GM18870 (cell line): ENCODE results near the gene EML3.
"Not testable (repeated sequence)": the region's sequence is repeated elsewhere in the genome, so short reads cannot be mapped to it uniquely, and the experiment has no call there.

Experiments
- ATAC-seq: cut with Tn5 transposase; IDR thresholded peaks from one replicate; pipeline ENCODE4 v1.9.1; 2021; ENCODE audit warnings: moderate library complexity; ENCODE audit not compliant: unreplicated experiment

EML3 gene

DNA sequence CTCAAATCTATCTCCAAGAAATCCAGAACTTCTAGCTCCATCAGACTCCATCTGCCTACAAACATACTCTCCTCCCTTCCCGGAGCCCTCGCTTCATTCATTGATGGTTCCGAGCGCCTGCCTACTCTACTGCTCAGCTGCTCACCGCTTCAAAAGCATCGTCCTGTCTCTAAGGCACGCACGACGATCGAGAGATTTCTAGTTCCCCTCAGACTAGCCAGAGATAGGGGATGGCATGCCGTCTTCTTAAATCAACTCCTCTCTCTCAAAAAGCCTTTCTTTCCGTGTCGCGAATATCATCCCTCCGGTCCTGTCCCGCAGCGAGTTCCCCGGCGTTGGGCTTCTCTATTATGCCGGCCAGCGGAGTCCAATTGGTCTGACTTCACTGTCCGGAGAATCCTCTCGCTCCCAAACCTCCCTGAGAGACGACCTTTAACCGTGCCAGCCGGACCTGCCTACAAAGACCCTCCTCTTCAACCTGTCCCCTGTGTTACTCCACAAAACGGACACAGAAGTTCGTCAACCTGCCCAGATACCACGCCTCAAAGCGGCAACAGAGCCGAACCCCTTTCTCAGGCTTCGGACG lies 39.5 kb downstream of the EML3 start:
- ATAC-seq: no peak

GRCh38 chr11:62572431-62572830 lies 40.1 kb downstream of the EML3 start:
- ATAC-seq: no peak

- ATAC-seq: not testable (repeated sequence)
Measured at GRCh38 chr11:62571493-62571892, 41.1 kb downstream of the EML3 start.

- not testable (repeated sequence) for ATAC-seq
Measured at GRCh38 chr11:62570903-62571302, 41.7 kb downstream of the EML3 start.

GRCh38 chr11:62569611-62570010 lies 43.0 kb downstream of the EML3 start:
- no peak for ATAC-seq

GRCh38 chr11:62567018-62567633 lies 45.4 kb downstream of the EML3 start:
- ATAC-seq: no peak

DNA sequence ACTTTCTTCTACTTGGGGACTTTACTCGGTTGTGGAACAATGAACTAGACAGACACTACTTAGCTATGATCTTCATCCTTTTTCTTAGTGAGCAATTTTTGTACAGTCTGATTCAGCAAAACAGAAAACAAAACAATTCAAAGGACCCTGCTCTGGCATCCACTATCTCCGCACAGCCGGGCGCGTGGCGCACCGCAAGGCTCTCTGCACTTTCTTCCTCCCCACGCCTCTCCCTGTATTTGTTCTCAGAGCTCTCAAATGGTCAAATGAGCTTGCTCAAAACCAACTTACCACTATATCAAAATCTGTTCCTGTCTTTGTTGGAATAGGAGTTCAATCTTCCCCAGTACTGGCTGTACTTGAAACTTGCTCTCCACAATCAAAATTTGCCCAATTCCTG lies 46.3 kb downstream of the EML3 start:
- ATAC-seq: no peak

- ATAC-seq: no peak
Measured at GRCh38 chr11:62565100-62565802, 47.3 kb downstream of the EML3 start.

- not testable (repeated sequence) for ATAC-seq
Measured at GRCh38 chr11:62561677-62562230, 50.8 kb downstream of the EML3 start.

GRCh38 chr11:62560566-62561103 lies 51.9 kb downstream of the EML3 start:
- no peak for ATAC-seq

- not testable (repeated sequence) for ATAC-seq
Measured at GRCh38 chr11:62559626-62560025, 52.9 kb downstream of the EML3 start.

DNA sequence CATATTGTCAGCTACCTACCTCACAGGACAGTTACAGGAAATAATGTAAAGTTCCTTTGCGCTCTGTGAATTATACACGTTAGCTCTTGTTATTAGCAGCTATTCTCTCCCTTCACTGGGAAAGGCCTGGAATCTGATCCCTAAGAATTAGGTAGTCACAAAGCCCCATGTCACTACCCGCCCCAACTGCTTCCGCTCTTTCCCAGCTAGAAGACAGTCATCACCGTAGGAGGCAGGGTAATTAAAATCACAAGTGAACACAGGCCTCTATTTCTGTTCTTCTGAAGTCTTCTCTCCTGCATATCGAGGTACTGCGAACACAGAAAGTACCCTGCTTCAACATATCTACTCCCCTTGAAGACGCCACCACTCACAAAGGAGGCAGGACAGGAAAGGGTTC lies 53.4 kb downstream of the EML3 start:
- ATAC-seq: no peak

DNA sequence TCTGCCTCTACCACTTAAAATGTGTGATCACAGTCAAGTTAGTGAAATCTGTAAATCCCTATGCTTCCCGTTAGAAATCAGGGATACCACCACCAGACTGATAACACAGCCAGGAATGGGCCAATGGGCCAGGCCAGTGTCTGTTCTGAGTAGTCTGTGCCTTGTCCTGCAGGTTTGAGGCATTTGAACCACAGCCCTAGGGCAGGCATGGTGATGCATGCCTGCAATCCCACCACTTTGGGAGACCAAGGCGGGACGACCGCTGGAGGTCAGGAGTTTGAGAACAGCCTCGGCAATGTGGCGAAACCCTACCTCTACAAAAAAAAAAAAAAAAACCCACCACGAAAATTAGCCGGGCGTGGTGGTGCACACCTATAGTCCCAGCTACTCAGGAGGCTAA lies 53.9 kb downstream of the EML3 start:
- no peak for ATAC-seq

- ATAC-seq: no peak
Measured at GRCh38 chr11:62556875-62557631, 55.5 kb downstream of the EML3 start.

- ATAC-seq: no peak
Measured at GRCh38 chr11:62556108-62556874, 56.3 kb downstream of the EML3 start.

DNA sequence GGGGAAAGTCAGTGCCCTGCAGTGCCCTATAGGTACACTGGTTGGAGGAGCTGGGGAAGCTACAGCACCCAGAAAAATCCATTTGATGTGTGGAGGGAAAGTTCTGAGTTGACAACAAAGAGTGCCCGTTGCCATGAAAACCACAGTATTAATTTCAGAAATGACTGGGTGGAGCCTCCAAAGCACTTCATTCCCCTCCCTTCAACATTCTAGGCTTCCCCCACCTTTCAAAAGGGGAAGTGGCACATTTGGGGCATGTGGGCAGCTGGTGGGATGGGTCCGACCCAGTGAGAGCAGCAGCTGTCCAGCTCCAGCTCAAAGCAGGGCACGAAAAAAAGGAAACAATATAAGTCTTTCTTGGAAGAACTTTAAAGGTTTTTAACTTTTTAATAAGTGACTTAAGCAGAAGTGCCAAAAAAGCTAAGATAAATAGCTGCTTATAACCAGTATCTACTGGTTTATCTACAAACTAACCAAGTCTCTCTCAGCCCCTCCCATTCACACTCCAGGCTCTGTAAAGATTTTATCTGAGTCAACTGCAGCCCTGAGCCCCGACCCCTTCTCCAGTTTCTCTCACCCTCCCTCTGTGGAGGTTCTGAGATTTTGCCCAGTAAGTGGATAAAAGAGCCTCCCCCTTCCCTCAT lies 57.0 kb downstream of the EML3 start:
- ATAC-seq: peak; percentile 30

GRCh38 chr11:62554387-62555167 lies 58.0 kb downstream of the EML3 start:
- no peak for ATAC-seq

DNA sequence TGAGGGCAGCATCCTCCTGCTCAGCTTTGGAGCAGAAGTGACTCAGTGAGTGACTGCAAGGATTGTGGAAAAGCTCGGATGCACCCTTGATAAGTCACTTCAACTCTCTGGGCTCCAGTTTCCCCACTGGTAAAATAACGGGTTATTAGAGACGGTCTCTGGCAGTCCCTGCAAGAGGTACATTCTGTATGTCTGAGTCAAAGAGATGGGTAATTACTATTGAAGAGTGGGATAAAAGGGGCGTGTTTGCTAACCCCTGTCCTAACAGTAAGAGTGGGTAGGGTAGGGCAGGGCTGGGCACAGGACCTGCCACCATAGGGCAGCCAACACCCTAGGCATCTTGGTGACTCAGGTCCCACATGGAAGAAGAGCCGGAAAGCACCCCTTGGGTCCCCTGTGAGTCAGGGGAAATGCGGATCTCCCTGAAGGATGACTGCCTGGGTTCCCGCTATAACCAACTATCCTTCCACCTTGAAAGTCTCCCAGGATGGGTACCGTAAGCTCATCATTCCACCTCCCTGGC lies 58.7 kb downstream of the EML3 start:
- no peak for ATAC-seq
